ENCODE data around the gene ZNF467.

The ZNF467 gene

DNA sequence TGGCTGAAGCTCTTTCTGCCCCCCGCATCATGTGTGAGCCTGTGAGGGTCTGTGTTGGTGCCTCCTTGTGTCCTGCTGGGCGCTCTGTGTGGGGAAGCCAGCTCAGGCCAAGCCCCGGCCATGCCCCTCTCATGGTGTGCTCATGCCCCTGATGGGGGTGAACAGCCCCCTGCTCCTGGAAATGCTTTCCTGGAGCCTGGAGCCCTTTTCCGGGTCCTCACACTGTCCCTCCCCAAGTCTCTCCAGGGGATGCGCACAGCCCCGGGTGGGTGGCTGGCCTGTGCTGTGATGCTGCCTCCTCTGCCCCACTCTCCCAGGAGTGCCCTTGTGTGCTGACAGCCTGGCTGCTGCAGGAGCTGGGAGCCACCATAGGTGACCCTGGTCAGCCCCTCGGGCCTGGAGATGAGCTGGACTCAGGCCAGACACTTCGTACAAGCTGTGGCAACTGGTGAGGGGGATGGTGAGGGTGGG is 43.9 kb upstream of the ZNF467 start:
- TF ChIP-seq, protein P1, sequence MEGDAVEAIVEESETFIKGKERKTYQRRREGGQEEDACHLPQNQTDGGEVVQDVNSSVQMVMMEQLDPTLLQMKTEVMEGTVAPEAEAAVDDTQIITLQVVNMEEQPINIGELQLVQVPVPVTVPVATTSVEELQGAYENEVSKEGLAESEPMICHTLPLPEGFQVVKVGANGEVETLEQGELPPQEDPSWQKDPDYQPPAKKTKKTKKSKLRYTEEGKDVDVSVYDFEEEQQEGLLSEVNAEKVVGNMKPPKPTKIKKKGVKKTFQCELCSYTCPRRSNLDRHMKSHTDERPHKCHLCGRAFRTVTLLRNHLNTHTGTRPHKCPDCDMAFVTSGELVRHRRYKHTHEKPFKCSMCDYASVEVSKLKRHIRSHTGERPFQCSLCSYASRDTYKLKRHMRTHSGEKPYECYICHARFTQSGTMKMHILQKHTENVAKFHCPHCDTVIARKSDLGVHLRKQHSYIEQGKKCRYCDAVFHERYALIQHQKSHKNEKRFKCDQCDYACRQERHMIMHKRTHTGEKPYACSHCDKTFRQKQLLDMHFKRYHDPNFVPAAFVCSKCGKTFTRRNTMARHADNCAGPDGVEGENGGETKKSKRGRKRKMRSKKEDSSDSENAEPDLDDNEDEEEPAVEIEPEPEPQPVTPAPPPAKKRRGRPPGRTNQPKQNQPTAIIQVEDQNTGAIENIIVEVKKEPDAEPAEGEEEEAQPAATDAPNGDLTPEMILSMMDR (conservative IDR thresholded peaks at IDR 0.05; ENCODE audit: low read depth, low read length): no peak
- H4K20me1 ChIP-seq (ENCODE audit: insufficient read depth): no peaks in the 10 kb centered on the region
- no peaks in the 10 kb centered on the region for H3K36me3 ChIP-seq (ENCODE audit: insufficient read depth)
- no peak overlapping the region for H3K9ac ChIP-seq
- no peak overlapping the region for H3K4me3 ChIP-seq (IDR thresholded peaks at IDR 0.05; ENCODE audit: insufficient read depth, low read depth, low read length)
- H3K79me2 ChIP-seq (ENCODE audit: insufficient read depth, low read depth): no peaks in the 10 kb centered on the region
- no peak overlapping the region for H2AFZ ChIP-seq (ENCODE audit: low read depth)
- no peak overlapping the region for H3K27ac ChIP-seq
- no peak overlapping the region for H3K4me2 ChIP-seq
- H3K27me3 ChIP-seq (ENCODE audit: insufficient read depth, low read depth): peaks cover 75% of the 10 kb centered on the region
- H3K4me1 ChIP-seq (ENCODE audit: low read depth, poor library complexity, severe bottlenecking): no peaks in the 10 kb centered on the region

DNA sequence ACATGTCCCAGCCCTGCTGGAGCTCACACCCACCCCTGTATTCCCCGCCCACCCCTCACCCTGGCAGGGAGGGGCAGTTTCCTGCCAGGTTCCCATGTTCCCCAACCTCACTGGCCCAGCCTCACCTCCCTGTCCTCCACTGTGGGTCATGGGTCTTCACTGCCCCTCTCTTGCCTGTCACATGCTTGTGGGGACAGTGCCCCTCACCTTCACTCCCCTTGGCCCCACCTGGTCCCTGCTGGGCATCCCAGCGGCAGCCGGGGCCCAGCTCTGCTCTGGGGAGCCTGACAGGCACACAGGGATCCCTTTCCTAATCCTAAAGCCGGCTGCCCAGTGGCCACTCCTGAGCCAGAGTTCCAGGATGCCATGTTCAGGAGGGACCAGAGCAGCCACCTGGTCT is 43.4 kb upstream of the ZNF467 start:
- Histone ChIP-seq H3K4me1 (ENCODE audit: low read depth, poor library complexity, severe bottlenecking) (no peaks in the 10 kb centered on the region), H3K9ac (no peak overlapping the region), H3K4me3 (IDR thresholded peaks at IDR 0.05; ENCODE audit: insufficient read depth, low read depth, low read length) (no peak overlapping the region), H4K20me1 (ENCODE audit: insufficient read depth) (no peaks in the 10 kb centered on the region), H3K36me3 (ENCODE audit: insufficient read depth) (no peaks in the 10 kb centered on the region), H3K27ac (no peak overlapping the region), H3K4me2 (no peak overlapping the region), H2AFZ (ENCODE audit: low read depth) (no peak overlapping the region), H3K79me2 (ENCODE audit: insufficient read depth, low read depth) (no peaks in the 10 kb centered on the region), H3K27me3 (ENCODE audit: insufficient read depth, low read depth) (peaks cover 69% of the 10 kb centered on the region)
- TF ChIP-seq, protein P1 (conservative IDR thresholded peaks at IDR 0.05; ENCODE audit: low read depth, low read length): no peak

DNA sequence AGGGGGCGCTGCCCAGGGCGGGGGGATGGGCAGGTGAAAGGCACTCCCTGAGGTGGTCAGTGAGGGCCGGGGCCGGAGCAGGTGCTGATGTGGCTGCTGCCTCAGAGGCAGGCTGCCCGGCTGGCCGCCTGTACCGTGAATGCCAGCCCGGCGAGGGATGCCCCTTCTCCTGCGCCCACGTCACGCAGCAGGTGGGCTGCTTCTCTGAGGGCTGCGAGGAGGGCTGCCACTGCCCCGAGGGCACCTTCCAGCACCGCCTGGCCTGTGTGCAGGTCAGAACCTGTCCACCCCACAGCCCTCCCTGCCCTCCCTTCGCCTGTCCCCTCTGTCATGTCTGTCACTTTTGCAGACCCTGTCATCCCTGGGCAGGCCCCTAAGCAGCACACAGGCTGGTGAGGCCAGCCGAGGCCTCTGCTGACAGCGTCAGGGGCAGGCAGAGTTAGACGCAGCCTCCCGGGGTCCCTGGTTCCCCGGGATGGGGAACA is 42.9 kb upstream of the ZNF467 start:
- Histone ChIP-seq H3K36me3 (ENCODE audit: insufficient read depth) (no peaks in the 10 kb centered on the region), H2AFZ (ENCODE audit: low read depth) (no peak overlapping the region), H3K4me3 (IDR thresholded peaks at IDR 0.05; ENCODE audit: insufficient read depth, low read depth, low read length) (no peak overlapping the region), H3K27me3 (ENCODE audit: insufficient read depth, low read depth) (peaks cover 66% of the 10 kb centered on the region), H3K4me2 (no peak overlapping the region), H3K79me2 (ENCODE audit: insufficient read depth, low read depth) (no peaks in the 10 kb centered on the region), H3K4me1 (ENCODE audit: low read depth, poor library complexity, severe bottlenecking) (no peaks in the 10 kb centered on the region), H3K9ac (no peak overlapping the region), H4K20me1 (ENCODE audit: insufficient read depth) (no peaks in the 10 kb centered on the region), H3K27ac (no peak overlapping the region)
- TF ChIP-seq, protein P1 (conservative IDR thresholded peaks at IDR 0.05; ENCODE audit: low read depth, low read length): no peak

DNA sequence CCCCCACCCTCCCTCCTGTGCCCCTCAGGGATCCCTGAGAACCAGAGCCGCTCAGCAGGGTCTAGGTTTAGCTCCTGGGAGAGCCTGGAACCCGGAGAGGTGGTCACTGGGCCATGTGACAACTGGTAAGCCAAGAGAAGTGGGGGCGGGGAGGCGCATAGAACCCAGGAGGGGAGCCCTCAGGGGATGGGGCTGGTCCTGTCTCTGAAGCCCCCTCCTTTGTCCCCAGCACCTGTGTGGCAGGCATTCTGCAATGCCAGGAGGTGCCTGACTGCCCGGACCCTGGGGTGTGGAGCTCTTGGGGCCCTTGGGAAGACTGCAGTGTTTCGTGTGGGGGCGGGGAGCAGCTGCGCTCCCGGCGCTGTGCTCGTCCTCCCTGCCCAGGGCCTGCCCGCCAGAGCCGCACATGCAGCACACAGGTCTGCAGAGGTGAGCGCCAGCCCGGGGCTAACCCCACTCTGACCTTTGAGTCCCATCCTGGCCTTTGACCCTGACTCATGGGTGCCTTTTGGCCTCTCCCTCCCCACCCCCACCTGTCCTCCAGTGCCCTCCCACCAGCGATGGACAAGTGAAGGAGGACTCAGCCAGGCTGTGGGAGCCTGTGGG is 42.4 kb upstream of the ZNF467 start:
- Histone ChIP-seq H4K20me1 (ENCODE audit: insufficient read depth) (no peaks in the 10 kb centered on the region), H3K36me3 (ENCODE audit: insufficient read depth) (no peaks in the 10 kb centered on the region), H3K27me3 (ENCODE audit: insufficient read depth, low read depth) (peaks cover 66% of the 10 kb centered on the region), H3K9ac (no peak overlapping the region), H3K4me2 (no peak overlapping the region), H3K4me1 (ENCODE audit: low read depth, poor library complexity, severe bottlenecking) (no peaks in the 10 kb centered on the region), H3K27ac (no peak overlapping the region), H3K79me2 (ENCODE audit: insufficient read depth, low read depth) (no peaks in the 10 kb centered on the region), H3K4me3 (IDR thresholded peaks at IDR 0.05; ENCODE audit: insufficient read depth, low read depth, low read length) (no peak overlapping the region), H2AFZ (ENCODE audit: low read depth) (no peak overlapping the region)
- TF ChIP-seq, protein P1 (conservative IDR thresholded peaks at IDR 0.05; ENCODE audit: low read depth, low read length): no peak
